CD14-positive monocyte (primary cell): ENCODE data around the gene RPL19. TPM values are rescaled to one million over a fixed set of nuclear protein-coding genes. Genes with fewer than 3 reads are reported as not detected.

Experiments used
- DNase-seq, 3 donors: peaks; one replicate each; pipeline ENCODE4 v3.0.0-alpha.2; 2011 to 2022
- H2AFZ ChIP-seq: 2 replicates; pipeline ENCODE4 v1.6.0; 2012; ENCODE audit warnings: mild to moderate bottlenecking, low read depth, low read length, inconsistent platforms; ENCODE audit not compliant: insufficient read depth, poor library complexity, severe bottlenecking
- H3K27ac ChIP-seq, 2 donors: 1 replicate in 1 of 2; 2 replicates in 1 of 2; pipeline ENCODE4 v1.5.1; 2012 to 2013; ENCODE audit warnings: low read length in 2 of 2, control low read depth in 1 of 2, inconsistent platforms in 1 of 2, low read depth in 1 of 2, mild to moderate bottlenecking in 1 of 2
- H3K27me3 ChIP-seq, 2 donors: one replicate each; pipeline versions ENCODE4 v1.6.0 to v1.6.1; 2011 to 2013; ENCODE audit warnings: low read length in 2 of 2; ENCODE audit not compliant: control insufficient read depth in 2 of 2, insufficient read depth in 2 of 2
- H3K36me3 ChIP-seq, 2 donors: replicated peaks in 1 of 2; 1 replicate in 1 of 2; 2 replicates in 1 of 2; pipeline versions ENCODE4 v1.5.1 to v1.6.1; 2012 to 2013; ENCODE audit warnings: low read length in 2 of 2, control low read depth in 1 of 2, inconsistent platforms in 1 of 2, mild to moderate bottlenecking in 1 of 2; ENCODE audit not compliant: insufficient read depth in 2 of 2, control insufficient read depth in 1 of 2
- H3K4me1 ChIP-seq, 2 donors: 1 replicate in 1 of 2; 2 replicates in 1 of 2; pipeline versions ENCODE4 v1.5.1 to v1.6.1; 2012 to 2013; ENCODE audit warnings: low read length in 2 of 2, control low read depth in 1 of 2, inconsistent platforms in 1 of 2, mild to moderate bottlenecking in 1 of 2, moderate library complexity in 1 of 2; ENCODE audit not compliant: insufficient read depth in 2 of 2, control insufficient read depth in 1 of 2
- H3K4me2 ChIP-seq: replicated peaks from 2 replicates; pipeline ENCODE3; 2012; ENCODE audit warnings: low read length, moderate library complexity, mild to moderate bottlenecking; ENCODE audit not compliant: poor library complexity, severe bottlenecking; ENCODE audit errors: extremely low read depth
- H3K4me3 ChIP-seq, 3 experiments: fragments of 200-600 bp in 1 of 3; sonication (generic) in 1 of 3; replicated peaks in 1 of 3; 1 replicate in 2 of 3; 2 replicates in 1 of 3; pipeline ENCODE4 v1.5.1; 2011 to 2013; ENCODE audit warnings: low read length in 3 of 3, mild to moderate bottlenecking in 3 of 3, control low read depth in 2 of 3, low read depth in 2 of 3, inconsistent platforms in 1 of 3, moderate library complexity in 1 of 3
- H3K79me2 ChIP-seq: 2 replicates; pipeline ENCODE4 v1.6.0; 2012; ENCODE audit warnings: mild to moderate bottlenecking, control low read depth, inconsistent platforms, low read length, moderate library complexity; ENCODE audit not compliant: insufficient read depth
- H3K9ac ChIP-seq: 2 replicates; pipeline ENCODE4 v1.6.0; 2017; ENCODE audit warnings: low read length, mild to moderate bottlenecking; ENCODE audit not compliant: insufficient read depth, poor library complexity, severe bottlenecking
- H3K9me3 ChIP-seq, 2 donors: replicated peaks in 1 of 2; 1 replicate in 1 of 2; 2 replicates in 1 of 2; pipeline versions ENCODE4 v1.5.1 to v1.6.1; 2012 to 2013; ENCODE audit warnings: low read length in 2 of 2, control low read depth in 1 of 2; ENCODE audit not compliant: control insufficient read depth in 1 of 2, insufficient read depth in 1 of 2
- H4K20me1 ChIP-seq: 2 replicates; pipeline ENCODE4 v1.6.0; 2012; ENCODE audit warnings: mild to moderate bottlenecking, low read length, control low read depth, moderate library complexity; ENCODE audit not compliant: insufficient read depth
- H3K27ac Mint-ChIP-seq, 7 donors: one replicate each; pipeline ENCODE4 v1.8.0; 2020; ENCODE audit warnings: mild to moderate bottlenecking in 7 of 7, mixed read lengths in 7 of 7, moderate library complexity in 6 of 7, inconsistent platforms in 2 of 7
- H3K27me3 Mint-ChIP-seq, 3 donors: one replicate each; pipeline ENCODE4 v1.8.0; 2021 to 2022; ENCODE audit warnings: low read depth in 3 of 3, mild to moderate bottlenecking in 3 of 3, mixed read lengths in 3 of 3, moderate library complexity in 3 of 3, inconsistent platforms in 1 of 3
- H3K36me3 Mint-ChIP-seq, 2 donors: one replicate each; pipeline ENCODE4 v1.8.0; 2020; ENCODE audit warnings: mixed read lengths in 2 of 2, inconsistent platforms in 1 of 2, mild to moderate bottlenecking in 1 of 2
- H3K4me1 Mint-ChIP-seq: one replicate; pipeline ENCODE4 v1.8.0; 2020; ENCODE audit warnings: mild to moderate bottlenecking, mixed read lengths
- H3K4me3 Mint-ChIP-seq, 2 donors: one replicate each; pipeline ENCODE4 v1.8.0; 2020; ENCODE audit warnings: mild to moderate bottlenecking in 2 of 2, mixed read lengths in 2 of 2, moderate library complexity in 1 of 2
- H3K9me3 Mint-ChIP-seq, 7 donors: one replicate each; pipeline ENCODE4 v1.8.0; 2020 to 2022; ENCODE audit warnings: mixed read lengths in 7 of 7, mild to moderate bottlenecking in 6 of 7, moderate library complexity in 6 of 7, inconsistent platforms in 2 of 7
- WGBS: methylation state at CpG from one replicate; pipeline ENCODE4 v1.1.5; 2013; ENCODE audit warnings: missing lambda C conversion rate; ENCODE audit not compliant: insufficient coverage; 5-methylcytosine and 5-hydroxymethylcytosine counted together
- intact Hi-C, 2 donors: fragments of 100-400 bp; cut with micrococcal nuclease; formaldehyde crosslinking; loops; one replicate each; pipeline versions ENCODE4 v1.15.0 to v1.15.1; 2023
- polyA plus RNA-seq, 3 donors: library from polyadenylated mRNA; depleted of rRNA in 1 of 3; unstranded in 2 of 3; stranded (reverse) in 1 of 3; fragments of 300-500 nt in 2 of 3; fragments of >200 nt in 1 of 3; fragmentation: Illumina TruSeq in 2 of 3; gene quantifications; 1 replicate in 2 of 3; 2 replicates in 1 of 3; pipeline ENCODE4 v1.2.3, GENCODE V29; 2012 to 2021
- TF ChIP-seq, protein P1 (sequence below): fragments of 200-600 bp; IDR thresholded peaks from one replicate; pipeline ENCODE4 v1.8.0; 2022; ENCODE audit warnings: antibody characterized with exemption, mild to moderate bottlenecking

Gene RPL19
- polyA plus RNA-seq, 3 donors, result 1,069 to 1,809 (median 1,232) TPM

DNA sequence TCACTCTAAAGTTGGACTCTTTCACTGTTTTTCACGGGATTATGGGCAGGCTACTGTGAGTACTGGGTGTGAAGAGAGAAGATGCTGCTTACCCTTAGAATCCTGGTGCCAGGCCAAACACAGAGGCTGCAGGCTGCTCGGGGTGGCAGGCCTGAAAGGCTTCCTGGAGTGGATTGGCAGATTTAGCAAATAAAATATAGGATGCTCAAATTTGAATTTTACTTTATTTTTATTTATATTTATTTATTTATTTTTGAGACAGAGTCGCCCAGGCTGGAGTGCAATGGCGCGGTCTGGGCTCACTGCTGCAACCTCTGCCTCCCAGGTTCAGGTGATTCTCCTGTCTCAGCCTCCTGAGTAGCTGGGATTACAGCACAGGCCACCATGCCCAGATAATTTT, 40.5 kb downstream of the RPL19 start:
- no peak overlapping the region for H3K27ac Mint-ChIP-seq

DNA sequence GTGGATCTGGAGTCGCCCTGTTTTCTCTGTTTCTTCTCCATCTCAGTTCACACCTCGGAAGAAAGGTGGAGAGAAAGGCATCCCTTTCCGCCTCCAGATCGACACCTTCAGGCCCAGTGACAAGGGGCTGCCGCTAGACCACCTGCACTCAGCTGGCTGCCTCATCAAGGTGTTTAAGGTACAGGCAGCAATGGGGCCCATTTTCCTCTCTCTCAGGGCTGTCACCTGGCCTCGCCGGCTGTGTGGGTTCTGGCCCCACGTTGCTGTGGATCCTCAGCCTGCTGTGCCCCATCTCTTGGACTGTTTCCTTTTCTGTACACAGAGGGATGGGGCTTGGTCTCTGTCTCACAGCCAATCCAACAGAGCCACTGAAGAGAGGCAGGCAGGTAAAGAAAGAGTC, 43.1 kb downstream of the RPL19 start:
- Histone ChIP-seq H2AFZ (no peak overlapping the region), H3K27ac (no peak overlapping the region), H3K4me3 (no peak overlapping the region), H3K27me3 (peaks cover 0 to 9% of the 10 kb centered on the region in 2 donors), H3K36me3 (no peaks in the 10 kb centered on the region), H3K4me1 (peaks cover 5 to 15% of the 10 kb centered on the region in 2 donors), H3K9ac (no peak overlapping the region), H3K79me2 (no peaks in the 10 kb centered on the region), H3K9me3 (no peaks in the 10 kb centered on the region), H3K4me2 (no peak overlapping the region), H4K20me1 (no peaks in the 10 kb centered on the region)
- intact Hi-C loops, result loop anchor here in 1 of 2 donors (5.0 to 10.0 kb wide), 2 partner anchors 36 to 78 kb away; partner anchors contain the start of gene ARL5C
- peaks cover 13 to 17% (median 14%) of the 10 kb centered on the region in 3 donors for H3K27me3 Mint-ChIP-seq
- no peak overlapping the region for H3K27ac Mint-ChIP-seq
- DNase-seq, result no peak
- no peaks in the 10 kb centered on the region for H3K36me3 Mint-ChIP-seq
- H3K4me1 Mint-ChIP-seq, result peaks cover 24% of the 10 kb centered on the region
- WGBS, result 84% methylated on average over 5 of the region's 8 CpGs
- no peaks in the 10 kb centered on the region for H3K9me3 Mint-ChIP-seq
- TF ChIP-seq, protein P1, sequence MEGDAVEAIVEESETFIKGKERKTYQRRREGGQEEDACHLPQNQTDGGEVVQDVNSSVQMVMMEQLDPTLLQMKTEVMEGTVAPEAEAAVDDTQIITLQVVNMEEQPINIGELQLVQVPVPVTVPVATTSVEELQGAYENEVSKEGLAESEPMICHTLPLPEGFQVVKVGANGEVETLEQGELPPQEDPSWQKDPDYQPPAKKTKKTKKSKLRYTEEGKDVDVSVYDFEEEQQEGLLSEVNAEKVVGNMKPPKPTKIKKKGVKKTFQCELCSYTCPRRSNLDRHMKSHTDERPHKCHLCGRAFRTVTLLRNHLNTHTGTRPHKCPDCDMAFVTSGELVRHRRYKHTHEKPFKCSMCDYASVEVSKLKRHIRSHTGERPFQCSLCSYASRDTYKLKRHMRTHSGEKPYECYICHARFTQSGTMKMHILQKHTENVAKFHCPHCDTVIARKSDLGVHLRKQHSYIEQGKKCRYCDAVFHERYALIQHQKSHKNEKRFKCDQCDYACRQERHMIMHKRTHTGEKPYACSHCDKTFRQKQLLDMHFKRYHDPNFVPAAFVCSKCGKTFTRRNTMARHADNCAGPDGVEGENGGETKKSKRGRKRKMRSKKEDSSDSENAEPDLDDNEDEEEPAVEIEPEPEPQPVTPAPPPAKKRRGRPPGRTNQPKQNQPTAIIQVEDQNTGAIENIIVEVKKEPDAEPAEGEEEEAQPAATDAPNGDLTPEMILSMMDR, result no peak
- H3K4me3 Mint-ChIP-seq, result no peak overlapping the region

More for the DNA sequence above, 40.5 kb downstream of the RPL19 start:
- H4K20me1 ChIP-seq, result no peaks in the 10 kb centered on the region
- 100% methylated on average over 1 of the region's 5 CpGs for WGBS
- Mint-ChIP-seq H3K4me3 (no peak overlapping the region), H3K4me1 (peaks cover 27% of the 10 kb centered on the region), H3K9me3 (no peaks in the 10 kb centered on the region), H3K27me3 (peaks cover 13 to 17% (median 14%) of the 10 kb centered on the region in 3 donors), H3K36me3 (no peaks in the 10 kb centered on the region)
- H3K9me3 ChIP-seq, result no peaks in the 10 kb centered on the region
- no peaks in the 10 kb centered on the region for H3K36me3 ChIP-seq
- TF ChIP-seq, protein P1, result no peak
- H3K4me3 ChIP-seq, result no peak overlapping the region
- no peak overlapping the region for H3K4me2 ChIP-seq
- H2AFZ ChIP-seq, result no peak overlapping the region
- peaks cover 0 to 9% of the 10 kb centered on the region in 2 donors for H3K27me3 ChIP-seq
- H3K27ac ChIP-seq, result no peak overlapping the region
- H3K4me1 ChIP-seq, result peaks cover 5 to 16% of the 10 kb centered on the region in 2 donors
- intact Hi-C loops, result loop anchor here in 1 of 2 donors (5.0 to 10.0 kb wide), 2 partner anchors 33 to 76 kb away; partner anchors contain the start of gene ARL5C
- H3K79me2 ChIP-seq, result no peaks in the 10 kb centered on the region
- no peak overlapping the region for H3K9ac ChIP-seq
- no peak for DNase-seq
